ENCODE measurements around the gene KRTAP5-8.
A peak's percentile ranks its signal among the peaks of the same experiment; 100 is the strongest.
"Not testable (repeated sequence)": the region's sequence is repeated elsewhere in the genome, so short reads cannot be mapped to it uniquely, and the experiment has no call there.

KRTAP5-8 gene

DNA sequence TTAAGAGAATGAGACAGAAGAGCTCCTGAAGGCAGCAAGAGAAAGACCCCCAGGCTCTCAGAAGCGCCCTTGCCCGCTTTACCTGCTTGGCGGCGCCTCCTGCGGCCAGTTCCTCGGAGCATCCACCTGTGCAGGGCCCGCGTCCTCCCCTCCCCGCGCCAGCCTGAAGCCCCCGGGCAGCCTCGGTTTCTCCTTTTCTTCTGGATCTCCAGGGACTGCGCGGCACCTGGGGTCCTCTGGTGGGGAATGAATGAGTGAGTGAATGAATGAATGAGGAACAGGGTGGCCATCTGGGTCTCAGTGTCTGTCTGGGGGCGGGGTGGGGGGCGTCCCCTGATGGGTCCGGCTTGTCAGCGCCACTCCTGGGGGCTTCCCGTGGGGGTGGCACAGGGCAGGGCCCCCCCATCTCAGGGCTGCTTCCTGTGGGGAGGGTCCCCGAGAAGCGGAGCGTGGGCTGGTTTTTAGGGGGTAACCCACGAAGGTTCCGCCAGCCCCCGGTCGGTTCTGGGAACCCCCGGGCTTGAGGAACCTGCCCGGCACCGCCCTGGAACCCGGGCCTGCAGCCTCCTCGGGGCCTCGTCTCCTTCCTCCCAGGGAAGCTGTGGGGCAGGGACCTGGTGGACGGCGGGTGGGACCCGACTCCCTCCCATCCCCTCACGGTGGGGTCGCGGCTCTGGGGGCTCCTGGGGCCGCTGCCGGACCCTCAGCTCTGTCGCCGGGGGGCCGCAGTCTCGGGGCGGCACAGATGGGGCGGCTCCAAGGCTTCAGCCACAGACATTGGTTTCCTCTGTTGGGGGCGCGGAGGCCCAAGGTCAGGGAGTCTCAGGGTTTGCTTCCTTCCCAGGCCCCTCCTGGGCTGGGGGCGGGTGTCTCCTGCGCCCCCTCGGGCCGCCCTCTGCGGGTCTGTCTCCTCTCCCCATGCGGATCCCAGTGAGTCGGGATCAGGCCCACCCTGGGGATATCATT lies 19.0 kb upstream of the KRTAP5-8 start:
- DNase-seq = no peak

DNA sequence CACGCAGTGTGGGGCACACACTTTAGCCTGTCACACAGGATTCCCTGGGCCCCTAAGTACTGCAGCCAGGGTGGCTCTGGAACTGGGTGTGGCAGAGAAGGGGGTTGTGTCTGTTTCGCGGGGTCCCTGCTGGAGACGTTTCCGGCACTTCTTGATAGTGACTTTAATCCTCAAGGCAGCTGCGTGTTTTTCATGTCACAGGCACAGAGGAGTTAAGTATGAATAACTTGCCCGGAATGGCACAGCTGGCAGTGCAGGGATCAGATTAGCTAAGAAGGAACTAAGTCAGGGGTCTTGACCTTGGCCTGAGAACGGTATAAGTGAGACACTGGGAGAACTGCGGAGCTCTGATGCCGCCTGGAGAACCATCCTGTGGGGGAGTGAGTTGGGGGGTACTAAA lies 18.3 kb upstream of the KRTAP5-8 start:
- no peak for DNase-seq

DNA sequence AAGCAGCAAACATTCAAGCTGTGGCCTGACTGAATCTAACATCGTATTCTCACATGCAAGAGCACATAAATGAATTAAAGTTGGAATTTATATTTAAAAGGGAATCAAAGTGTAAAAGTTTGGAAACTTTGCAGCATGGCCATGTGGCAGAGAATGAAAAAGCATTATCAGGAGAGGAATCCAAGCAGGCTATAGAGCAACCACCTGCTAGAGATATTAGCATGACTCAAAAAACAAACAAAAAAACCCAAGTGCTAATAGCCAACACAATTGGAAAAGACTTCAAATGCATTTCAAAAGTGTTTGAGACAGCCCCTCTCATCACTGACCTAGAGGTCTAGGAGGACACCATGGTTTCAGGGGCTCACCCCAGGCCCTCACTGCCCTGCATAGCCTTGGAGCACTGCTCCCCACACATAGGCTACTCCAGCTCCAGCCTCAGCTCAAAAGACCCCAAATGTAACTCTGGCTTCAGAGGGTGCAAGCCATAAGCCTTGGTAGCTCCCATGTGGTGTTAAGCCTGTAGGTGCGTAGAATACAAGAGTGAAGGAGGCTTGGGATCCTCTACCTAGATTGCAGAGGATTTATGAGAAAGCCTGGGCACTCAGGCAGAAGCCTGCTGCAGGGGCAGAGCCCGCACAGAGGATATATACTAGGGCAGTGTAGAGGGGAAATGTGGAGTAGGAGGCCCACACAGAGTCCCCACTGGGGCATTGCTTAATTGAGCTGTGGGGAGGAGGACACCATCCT lies 12.5 kb upstream of the KRTAP5-8 start:
- no peak for DNase-seq

DNA sequence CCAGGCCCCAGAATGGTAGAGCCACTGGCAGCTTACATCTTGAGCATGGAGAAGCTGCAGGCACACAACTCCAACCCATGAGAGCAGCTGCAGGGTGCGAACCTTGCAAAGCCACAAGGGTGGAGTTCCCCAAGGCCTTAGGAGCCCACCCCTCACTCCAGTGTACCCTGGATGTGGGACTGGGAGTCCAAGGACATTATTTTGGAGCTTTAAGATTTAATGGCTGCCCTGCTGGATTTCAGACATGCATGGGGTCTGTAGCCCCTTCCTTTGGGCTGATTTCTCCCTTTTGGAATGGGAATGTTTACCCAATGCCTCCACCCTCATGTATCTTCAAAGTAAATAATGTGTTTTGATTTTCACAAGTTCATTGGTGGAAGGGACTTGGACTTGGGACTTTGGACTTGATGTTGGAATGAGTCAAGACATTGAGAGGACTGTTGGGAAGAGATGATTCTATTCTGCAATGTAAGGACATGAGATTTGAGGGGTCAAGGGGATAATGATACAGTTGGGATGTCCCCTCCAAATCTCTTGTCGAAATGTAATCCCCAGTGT lies 11.8 kb upstream of the KRTAP5-8 start:
- DNase-seq = no peak

DNA sequence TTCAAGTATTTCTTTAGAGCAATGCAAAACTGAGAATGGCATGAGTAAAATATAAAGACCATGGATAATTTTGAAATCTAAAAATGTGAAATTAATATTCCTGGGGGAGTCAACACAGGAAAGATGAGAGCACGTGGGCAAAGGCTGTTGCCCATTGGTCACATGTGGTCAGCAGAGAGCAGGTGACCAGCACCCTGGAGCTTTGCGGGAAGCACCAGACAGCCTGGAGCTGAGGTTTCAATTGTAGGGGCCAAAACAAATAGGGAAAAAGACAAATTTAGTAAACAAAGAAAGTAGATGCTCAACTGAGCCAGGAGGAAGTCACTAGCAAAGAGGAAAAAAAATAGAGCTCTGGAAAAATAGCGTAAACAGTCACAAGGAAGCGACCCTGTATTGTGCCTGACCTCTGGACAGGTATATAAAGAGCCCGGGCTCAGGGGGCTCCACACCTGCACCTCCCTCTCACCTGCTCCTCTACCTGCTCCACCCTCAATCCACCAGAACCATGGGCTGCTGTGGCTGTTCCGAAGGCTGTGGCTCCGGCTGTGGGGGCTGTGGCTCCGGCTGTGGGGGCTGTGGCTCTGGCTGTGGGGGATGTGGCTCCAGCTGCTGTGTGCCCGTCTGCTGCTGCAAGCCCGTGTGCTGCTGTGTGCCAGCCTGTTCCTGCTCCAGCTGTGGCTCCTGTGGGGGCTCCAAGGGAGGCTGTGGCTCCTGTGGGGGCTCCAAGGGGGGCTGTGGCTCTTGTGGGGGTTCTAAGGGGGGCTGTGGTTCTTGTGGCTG lies 10.8 kb upstream of the KRTAP5-8 start, which contains the start of gene KRTAP5-7:
Gene KRTAP5-7 (plus strand): TSS at position 472 of the 780 bp plus-strand sequence. CDS start 34 bp downstream, at position 506.
- DNase-seq = not testable (repeated sequence)

DNA sequence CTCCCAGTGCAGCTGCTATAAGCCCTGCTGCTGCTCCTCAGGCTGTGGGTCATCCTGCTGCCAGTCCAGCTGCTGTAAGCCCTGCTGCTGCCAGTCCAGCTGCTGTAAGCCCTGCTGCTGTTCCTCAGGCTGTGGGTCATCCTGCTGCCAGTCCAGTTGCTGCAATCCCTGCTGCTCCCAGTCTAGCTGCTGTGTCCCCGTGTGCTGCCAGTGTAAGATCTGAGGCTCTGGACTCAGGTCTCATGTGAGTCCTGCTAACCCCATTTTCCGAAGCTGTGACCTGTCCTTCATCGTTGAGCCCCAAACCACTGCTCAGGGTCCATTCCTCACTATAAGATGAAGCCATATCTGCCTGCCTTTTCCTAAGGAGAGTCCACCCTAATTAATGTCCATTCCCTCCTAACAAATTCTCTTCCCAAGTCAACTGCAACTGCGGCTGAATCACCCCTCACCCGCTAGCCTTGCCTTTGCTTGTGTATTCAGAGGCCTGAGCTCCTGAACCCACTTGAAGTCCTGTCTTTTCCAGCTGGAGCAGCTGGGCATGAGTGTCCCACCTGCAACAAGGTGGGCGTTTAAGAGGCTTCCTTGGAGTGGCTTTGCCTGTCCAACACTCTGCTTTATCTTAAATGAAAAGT lies 10.1 kb upstream of the KRTAP5-8 start:
- DNase-seq = no peak

DNA sequence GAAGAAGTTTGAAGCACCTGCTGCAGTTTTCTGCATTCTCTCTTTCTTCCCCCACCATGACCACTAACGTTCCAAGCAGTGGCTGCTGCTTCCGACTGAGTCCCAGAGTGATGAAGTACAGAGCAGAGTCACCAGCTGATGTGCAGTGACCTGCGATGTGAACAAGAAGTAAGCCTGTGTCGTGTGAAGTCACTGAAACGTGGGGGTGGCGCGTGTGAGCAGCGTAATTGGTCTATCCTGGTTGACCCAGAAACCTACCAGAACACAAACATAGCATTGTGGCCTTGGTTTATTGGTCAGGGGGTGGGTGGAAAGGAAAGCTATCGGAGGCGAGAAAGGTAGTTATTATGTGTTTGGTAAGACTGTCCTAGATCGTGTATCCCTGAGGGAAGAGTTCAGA lies 7.2 kb upstream of the KRTAP5-8 start:
- no peak for DNase-seq

DNA sequence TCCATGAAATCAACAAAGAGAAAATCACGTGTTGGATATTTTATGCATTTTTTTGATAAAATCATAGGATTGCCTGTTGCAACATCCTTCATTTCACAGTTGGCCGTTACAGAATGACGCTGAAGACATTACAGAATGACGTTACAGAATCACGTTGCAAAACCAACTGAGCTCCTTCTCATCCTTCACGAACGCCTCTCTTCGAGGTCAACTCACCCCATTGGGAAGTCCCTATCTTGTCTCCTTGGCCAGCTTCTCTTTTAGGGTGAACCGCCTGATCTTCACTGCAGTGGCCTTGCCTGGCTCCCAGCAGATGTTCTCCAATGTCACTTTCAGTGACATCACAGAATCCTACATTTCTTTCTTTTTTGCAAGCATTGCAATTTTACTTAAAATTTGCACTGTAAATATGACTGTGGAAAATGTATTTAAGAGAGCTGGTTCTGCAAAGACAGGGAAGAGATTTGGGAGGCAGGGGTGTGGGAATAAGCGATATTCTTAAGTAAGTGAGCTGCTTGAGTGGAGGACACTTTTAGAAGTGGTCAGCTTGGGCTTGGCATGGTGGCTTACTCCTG lies 5.7 kb upstream of the KRTAP5-8 start:
- DNase-seq = peak; percentile 46 to 93 (median 74)

DNA sequence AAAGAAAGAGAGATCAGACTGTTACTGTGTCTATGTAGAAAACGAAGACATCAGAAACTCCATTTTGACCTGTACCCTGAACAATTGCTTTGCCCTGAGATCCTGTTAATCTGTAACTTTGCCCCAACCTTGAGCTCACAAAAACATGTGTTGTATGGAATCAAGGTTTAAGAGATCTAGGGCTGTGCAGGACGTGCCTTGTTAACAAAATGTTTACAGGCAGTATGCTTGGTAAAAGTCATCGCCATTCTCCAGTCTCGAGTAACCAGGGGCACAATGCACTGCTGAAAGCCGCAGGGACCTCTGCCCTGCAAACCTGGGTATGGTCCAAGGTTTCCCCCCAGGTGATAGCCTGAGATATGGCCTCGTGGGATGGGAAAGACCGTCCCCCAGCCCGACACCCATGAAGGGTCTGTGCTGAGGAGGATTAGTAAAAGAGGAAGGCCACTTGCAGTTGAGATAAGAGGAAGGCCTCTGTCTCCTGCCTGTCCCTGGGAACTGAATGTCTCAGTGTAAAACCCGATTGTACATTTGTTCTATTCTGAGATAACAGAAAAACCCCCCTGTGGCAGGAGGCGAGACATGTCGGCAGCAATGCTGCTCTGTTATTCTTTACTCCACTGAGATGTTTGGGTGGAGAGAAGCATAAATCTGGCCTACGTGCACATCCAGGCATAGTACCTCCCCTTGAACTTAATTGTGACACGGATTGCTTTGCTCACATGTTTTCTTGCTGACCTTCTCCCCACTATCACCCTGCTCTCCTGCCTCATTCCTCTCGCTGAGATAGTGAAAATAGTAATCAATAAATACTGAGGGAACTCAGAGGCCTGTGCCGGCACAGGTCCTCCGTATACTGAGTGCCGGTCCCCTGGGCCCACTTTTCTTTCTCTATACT lies 2.9 kb upstream of the KRTAP5-8 start:
- DNase-seq = not testable (repeated sequence)

DNA sequence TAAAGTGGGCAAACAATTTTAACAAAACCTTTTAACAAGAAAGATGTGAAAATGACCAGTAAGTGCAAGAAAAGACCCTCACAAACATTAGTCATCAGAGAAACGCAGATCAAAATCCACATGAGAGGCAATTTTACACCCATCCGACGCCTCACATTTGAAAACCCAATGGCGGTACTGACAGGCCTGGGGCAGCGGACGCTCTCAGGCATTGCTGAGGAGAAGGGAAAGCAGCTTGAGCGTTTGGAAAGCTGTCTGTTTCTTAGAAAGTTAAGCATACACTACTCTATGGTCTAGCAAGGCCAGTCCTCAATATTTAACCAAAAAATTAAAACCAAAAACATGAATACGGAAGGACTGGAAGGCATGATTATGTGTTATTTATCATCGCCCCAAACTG lies 2.0 kb upstream of the KRTAP5-8 start:
- no peak for DNase-seq

DNA sequence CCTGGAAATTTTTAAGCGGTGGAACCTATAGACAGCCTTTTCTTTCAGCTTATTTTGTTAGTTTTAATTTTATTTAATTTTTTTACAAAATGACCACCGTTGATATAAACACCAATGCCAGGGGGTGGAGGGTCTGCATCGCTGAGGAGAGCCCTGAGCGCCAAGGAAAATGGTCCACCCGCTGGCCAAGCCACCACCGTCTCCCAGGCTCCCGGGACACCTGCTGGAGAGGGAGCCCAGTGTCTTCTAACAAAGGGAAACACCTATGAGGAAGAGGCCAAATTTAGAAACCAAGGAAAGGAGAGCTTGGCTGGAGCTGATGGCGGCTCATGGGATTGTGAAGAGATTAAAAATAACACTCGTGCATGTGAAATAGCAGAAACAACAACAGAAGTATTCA lies 288 bp upstream of the KRTAP5-8 start:
- DNase-seq = no peak

DNA sequence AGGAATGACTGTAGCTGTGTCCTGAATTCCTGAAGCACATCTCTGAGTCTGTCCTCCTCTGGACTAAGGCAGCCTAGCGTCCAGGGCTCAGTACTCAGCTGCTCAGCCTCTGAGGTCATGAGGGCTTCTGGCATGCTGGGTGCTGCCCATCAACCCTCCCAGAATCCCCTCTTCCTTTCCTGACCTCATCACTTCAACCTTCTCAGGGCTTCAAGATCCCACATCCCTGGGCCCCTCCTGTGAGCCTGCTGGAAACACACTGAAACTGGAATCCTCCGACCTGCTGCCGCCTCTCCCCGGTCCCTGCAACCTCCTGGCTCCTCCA lies 803 bp downstream of the KRTAP5-8 start:
- no peak for DNase-seq

DNA sequence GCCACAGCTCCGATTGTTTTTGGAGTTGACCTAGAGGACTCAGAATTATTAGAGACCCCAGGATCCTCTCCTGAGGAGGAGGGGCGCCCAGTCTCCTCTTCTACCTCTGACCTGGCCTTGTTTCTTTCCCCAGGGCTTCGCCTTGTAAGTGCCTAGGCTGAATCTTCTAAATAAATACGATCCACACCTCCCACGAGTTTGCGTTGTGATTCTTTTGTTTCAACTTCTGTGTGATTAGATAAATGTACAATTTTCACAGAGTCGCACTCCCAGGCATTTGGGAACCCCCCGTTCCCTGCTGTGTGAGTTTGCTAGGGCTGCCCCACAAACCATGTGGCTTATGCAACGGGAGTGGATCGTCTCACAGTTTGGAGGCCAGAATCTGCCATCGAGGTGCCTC lies 1.2 kb downstream of the KRTAP5-8 start:
- no peak for DNase-seq

DNA sequence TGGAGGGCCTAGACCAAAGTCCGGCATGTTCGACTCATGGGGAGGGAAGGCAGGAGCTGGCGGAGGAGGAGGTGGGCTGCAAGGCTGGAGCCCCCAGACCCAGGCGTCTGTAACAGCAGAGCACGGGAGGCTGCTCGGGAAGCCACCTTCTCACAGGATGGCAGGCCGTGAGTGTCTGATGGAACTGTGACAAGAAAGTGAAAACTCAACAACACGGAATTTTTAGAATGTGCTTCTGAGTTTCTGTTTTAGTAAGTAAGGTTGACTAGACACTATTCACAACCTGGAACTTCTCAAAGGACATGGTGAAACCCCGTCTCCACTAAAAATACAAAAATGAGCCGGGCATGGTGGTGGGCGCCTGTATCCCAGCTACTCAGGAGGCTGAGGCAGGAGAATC lies 2.1 kb downstream of the KRTAP5-8 start:
- DNase-seq = not testable (repeated sequence)

DNA sequence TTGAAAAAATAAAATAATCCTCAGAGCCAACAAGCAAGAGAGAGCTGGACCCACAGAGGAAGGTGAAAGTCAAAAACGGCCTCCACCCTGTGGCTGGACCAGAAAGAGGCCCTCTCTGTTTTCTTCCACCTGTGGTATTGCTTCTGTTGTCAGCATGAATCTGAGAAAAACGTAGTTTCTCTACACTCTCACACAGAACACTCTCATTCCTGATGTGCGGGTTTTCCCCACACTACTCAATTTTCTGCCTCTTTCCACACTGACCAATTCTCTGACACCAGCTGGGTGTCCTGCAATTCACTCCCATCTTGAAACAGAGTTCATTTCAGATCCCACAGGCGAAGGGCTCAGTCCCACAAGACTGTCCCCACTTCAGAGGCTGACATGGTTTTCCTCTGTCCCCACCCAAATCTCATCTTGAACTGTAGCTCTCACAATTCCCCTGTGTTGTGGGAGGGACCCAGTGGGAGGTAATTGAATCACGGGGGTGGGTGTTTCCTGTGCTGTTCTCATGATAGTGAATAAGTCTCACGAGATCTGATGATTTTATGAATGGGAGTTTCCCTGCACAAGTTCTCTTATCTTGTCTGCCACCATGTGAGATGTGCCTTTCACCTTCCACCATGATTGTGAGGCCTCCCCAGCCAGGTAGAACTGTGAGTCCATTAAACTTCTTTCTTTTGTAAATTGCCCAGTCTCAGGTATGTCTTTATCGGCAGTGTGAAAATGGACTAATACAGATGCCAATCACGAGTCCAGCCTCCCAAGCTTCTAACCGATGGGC lies 2.9 kb downstream of the KRTAP5-8 start:
- peak; percentile 17 to 36 (median 29) for DNase-seq

DNA sequence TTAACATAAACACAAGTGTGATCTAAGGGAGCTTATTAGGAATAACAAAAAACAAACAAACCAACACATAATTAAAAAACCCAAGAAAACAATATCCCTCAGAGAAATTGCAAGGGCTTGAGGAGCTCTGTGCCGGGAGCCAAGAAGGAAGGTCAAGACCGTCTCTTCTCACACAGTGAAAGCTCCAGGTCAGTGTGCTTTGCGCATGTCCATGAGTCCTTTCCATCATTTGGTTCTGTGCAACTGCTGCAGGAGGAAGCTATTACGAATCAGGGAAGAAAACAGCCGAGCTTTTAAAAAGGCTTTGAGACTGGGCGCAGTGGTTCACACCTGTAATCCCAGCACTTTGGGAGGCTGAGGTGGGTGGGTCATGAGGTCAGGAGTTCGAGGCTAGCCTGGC lies 4.6 kb downstream of the KRTAP5-8 start:
- DNase-seq = no peak

DNA sequence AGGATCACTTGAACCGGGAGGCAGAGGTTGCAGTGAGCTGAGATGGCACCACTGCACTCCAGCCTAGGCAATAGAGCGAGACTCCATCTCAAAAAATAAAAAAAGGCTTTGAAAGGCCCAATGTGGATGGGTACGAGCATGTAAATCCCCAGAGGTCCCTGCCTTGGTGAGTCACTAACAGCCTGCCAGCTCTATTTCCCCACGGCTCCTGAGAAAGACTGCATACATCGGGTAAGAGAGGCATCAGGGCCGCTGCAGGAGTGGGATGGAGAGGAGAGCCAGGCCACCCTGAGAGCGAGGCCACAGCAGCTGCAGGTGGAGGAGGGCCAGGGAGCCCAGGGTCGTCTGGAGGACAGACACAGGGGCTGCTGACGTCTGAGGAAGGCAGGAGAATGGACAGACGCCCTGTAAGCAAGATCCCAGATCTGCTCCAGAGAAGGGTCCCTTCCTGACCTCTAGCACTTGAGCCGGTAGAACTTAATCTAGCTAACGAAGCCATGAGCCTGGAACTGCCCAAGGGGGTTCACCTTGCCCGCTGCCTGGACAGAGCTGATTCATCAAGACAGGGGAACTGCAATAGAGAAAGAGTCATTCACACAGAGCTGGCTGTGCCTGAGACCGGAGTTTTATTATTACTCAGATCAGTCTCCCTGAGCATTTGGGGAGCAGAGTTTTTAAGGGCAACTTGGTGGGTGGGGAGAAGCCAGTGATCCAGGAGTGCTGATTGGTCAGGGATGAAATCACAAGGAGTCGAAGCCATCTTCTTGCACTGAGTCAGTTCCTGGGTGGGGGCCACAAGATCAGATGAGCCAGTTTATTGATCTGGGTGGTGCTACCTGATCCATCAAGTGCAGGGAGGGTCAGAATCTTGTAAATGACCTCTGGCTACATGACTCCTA lies 5.3 kb downstream of the KRTAP5-8 start:
- DNase-seq = peak; percentile 85 to 88 (median 87)

DNA sequence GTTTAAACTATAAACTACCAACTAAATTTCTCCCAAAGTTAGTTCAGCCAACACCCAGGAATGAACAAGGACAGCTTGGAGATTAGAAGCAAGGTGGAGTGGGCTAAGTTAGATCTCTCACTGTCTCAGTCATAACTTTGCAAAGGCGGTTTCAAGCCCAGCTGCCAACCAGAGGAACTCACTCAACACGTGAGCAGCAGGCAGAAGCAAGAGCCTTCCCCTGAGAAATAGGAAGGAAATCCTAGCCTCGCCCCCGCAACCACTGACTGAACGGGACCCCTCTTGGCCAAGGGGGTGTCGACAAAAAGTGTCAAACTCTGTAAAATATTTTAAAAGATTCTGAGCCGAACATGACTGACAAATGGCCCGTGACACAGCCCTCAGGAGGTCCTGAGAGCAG lies 6.0 kb downstream of the KRTAP5-8 start:
- DNase-seq = peak; percentile 68 to 87 (median 76)

Measured in suppressor macrophage treated with lipopolysaccharide for 1 hour (primary cell).